COLO829 (cell line): ENCODE measurements around the gene MTSS2.
"Not testable (repeated sequence)": the region's sequence is repeated elsewhere in the genome, so short reads cannot be mapped to it uniquely, and the experiment has no call there.

Experiments used
- DNase-seq: peaks from one replicate; pipeline ENCODE4 v3.0.0; 2012; ENCODE audit warnings: low spot score

MTSS2 gene

GRCh38 chr16:70685061-70685937 is 554 bp downstream of the MTSS2 start:
- no peak for DNase-seq

GRCh38 chr16:70684146-70685060 is 1.4 kb downstream of the MTSS2 start:
- DNase-seq, result no peak

GRCh38 chr16:70683146-70683944 is 2.5 kb downstream of the MTSS2 start:
- no peak for DNase-seq

- no peak for DNase-seq
Observed at GRCh38 chr16:70682239-70683145, 3.4 kb downstream of the MTSS2 start.

GRCh38 chr16:70681382-70682238 is 4.2 kb downstream of the MTSS2 start:
- peak; percentile 56 for DNase-seq

GRCh38 chr16:70680495-70681381 is 5.1 kb downstream of the MTSS2 start:
- DNase-seq, result no peak

- DNase-seq, result no peak
Observed at GRCh38 chr16:70679671-70680494, 6.0 kb downstream of the MTSS2 start.

GRCh38 chr16:70678898-70679670 is 6.8 kb downstream of the MTSS2 start:
- DNase-seq, result no peak

- no peak for DNase-seq
Observed at GRCh38 chr16:70678121-70678897, 7.5 kb downstream of the MTSS2 start.

GRCh38 chr16:70677499-70678120 is 8.2 kb downstream of the MTSS2 start:
- DNase-seq, result no peak

GRCh38 chr16:70676675-70677498 is 9.0 kb downstream of the MTSS2 start:
- no peak for DNase-seq

- DNase-seq, result no peak
Observed at GRCh38 chr16:70675851-70676513, 9.9 kb downstream of the MTSS2 start.

- DNase-seq, result no peak
Observed at GRCh38 chr16:70674221-70675014, 11.4 kb downstream of the MTSS2 start.

- not testable (repeated sequence) for DNase-seq
Observed at GRCh38 chr16:70670938-70671337, 14.9 kb downstream of the MTSS2 start.
